Thyroid gland (tissue), 4 donors: ENCODE results near the gene RTCB. TPM values are rescaled to one million over a fixed set of nuclear protein-coding genes. Genes with fewer than 3 reads are reported as not detected.
A peak's percentile ranks its signal among the peaks of the same experiment; 100 is the strongest.

Experiments used
- DNase-seq, 2 donors: peaks; one replicate each; pipeline ENCODE4 v3.0.0-alpha.2; 2019
- H3K27ac ChIP-seq, 3 donors: fragments of 200-600 bp; sonication (generic); 1 replicate in 2 of 3; 2 replicates in 1 of 3; pipeline ENCODE4 v1.5.1; 2016 to 2019; ENCODE audit warnings: mild to moderate bottlenecking in 1 of 3, moderate library complexity in 1 of 3
- H3K27me3 ChIP-seq: fragments of 200-600 bp; sonication (generic); one replicate; pipeline ENCODE4 v1.5.1; 2019
- H3K36me3 ChIP-seq, 2 donors: fragments of 200-600 bp; sonication (generic); one replicate each; pipeline ENCODE4 v1.5.1; 2016 to 2019
- H3K4me1 ChIP-seq, 2 donors: fragments of 200-600 bp; sonication (generic); one replicate each; pipeline ENCODE4 v1.5.1; 2017 to 2019
- H3K4me3 ChIP-seq, 3 donors: fragments of 200-600 bp; sonication (generic); replicated peaks in 1 of 3; 1 replicate in 2 of 3; 2 replicates in 1 of 3; pipeline ENCODE4 v1.5.1; 2016; ENCODE audit warnings: mild to moderate bottlenecking in 1 of 3
- H3K9me3 ChIP-seq: fragments of 200-600 bp; sonication (generic); one replicate; pipeline ENCODE4 v1.5.1; 2017
- CTCF ChIP-seq, 6 experiments: fragments of 200-600 bp in 3 of 6; fragments of 450-650 bp in 3 of 6; sonication (generic) in 3 of 6; IDR thresholded peaks; one replicate each; pipeline ENCODE4 v1.5.1; 2016 to 2019; ENCODE audit warnings: antibody characterized with exemption in 6 of 6, mild to moderate bottlenecking in 2 of 6, inconsistent platforms in 1 of 6, moderate library complexity in 1 of 6
- POLR2A ChIP-seq, 2 donors: fragments of 450-650 bp; IDR thresholded peaks; one replicate each; pipeline ENCODE4 v1.6.1; 2017; ENCODE audit warnings: antibody characterized with exemption in 2 of 2, mild to moderate bottlenecking in 2 of 2, moderate library complexity in 1 of 2
- WGBS, 2 donors: methylation state at CpG; one replicate each; pipeline ENCODE4 v1.1.5; 2017; 5-methylcytosine and 5-hydroxymethylcytosine counted together
- intact Hi-C: fragments of 100-400 bp; cut with DNase I; formaldehyde crosslinking; loops from one replicate; pipeline ENCODE4 v1.15.1; 2023
- total RNA-seq, 4 donors: library from RNA; depleted of rRNA; stranded (reverse); fragments of >200 nt; gene quantifications; one replicate each; pipeline ENCODE4 v1.2.3, GENCODE V29; 2016

RTCB gene
- total RNA-seq, 4 donors from 2014 or later: 64.0 to 82.9 (median 77.7) TPM

- no peaks in the 10 kb centered on the region for H3K27me3 ChIP-seq
- H3K36me3 ChIP-seq: peaks cover 53 to 91% of the 10 kb centered on the region in 2 donors
- H3K9me3 ChIP-seq: no peaks in the 10 kb centered on the region
- WGBS, 2 donors: 72 to 84% methylated on average over 5 of the region's 5 CpGs
- DNase-seq: peak; percentile 70 to 81
- intact Hi-C loops: no loop called here
- peaks cover 6 to 16% of the 10 kb centered on the region in 2 donors for H3K4me1 ChIP-seq
- peak overlapping the region; percentile 24 to 43 (median 39) for H3K27ac ChIP-seq
- H3K4me3 ChIP-seq: no peak overlapping the region
- TF ChIP-seq CTCF (IDR thresholded peaks at IDR 0.05) (no peak), POLR2A (IDR thresholded peaks at IDR 0.05) (no peak)
Measured at GRCh38 chr22:32396746-32397145, 15.3 kb downstream of the RTCB start.

DNA sequence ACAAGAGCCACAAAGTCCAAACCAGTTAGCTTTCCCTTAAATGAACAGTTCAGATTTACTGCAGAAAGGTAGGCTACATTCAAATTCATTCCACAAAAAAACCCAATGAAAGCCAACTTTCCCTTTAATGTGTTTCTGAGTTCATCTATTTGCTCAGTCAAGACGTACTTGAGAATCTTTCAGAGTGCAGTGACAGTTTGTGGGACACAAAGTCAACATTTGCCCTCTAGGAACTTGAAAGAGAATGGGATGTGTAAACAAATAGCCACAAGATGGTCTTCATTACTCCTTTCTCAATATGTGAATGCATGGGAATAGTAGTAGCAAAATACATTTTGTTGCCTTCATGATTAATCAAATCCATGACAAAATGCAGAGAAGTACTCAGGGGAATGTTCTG is 15.8 kb downstream of the RTCB start:
- WGBS, 2 donors: 81 to 97% methylated on average over 1 of the region's 1 CpG
- Histone ChIP-seq H3K27ac (peak overlapping the region; percentile 13 to 39 (median 24)), H3K9me3 (no peaks in the 10 kb centered on the region), H3K27me3 (no peaks in the 10 kb centered on the region), H3K4me3 (no peak overlapping the region), H3K36me3 (peaks cover 53 to 90% of the 10 kb centered on the region in 2 donors), H3K4me1 (peaks cover 6 to 16% of the 10 kb centered on the region in 2 donors)
- intact Hi-C loops: no loop called here
- DNase-seq: no peak
- TF ChIP-seq CTCF (IDR thresholded peaks at IDR 0.05) (no peak), POLR2A (IDR thresholded peaks at IDR 0.05) (no peak)

GRCh38 chr22:32395107-32395506 is 16.9 kb downstream of the RTCB start:
- H3K36me3 ChIP-seq: peaks cover 42 to 85% of the 10 kb centered on the region in 2 donors
- H3K27me3 ChIP-seq: no peaks in the 10 kb centered on the region
- intact Hi-C loops: no loop called here
- no peak for DNase-seq
- TF ChIP-seq CTCF (IDR thresholded peaks at IDR 0.05) (no peak), POLR2A (IDR thresholded peaks at IDR 0.05) (no peak)
- peaks cover 6 to 16% of the 10 kb centered on the region in 2 donors for H3K4me1 ChIP-seq
- no peak overlapping the region for H3K27ac ChIP-seq
- 93% methylated on average over 5 of the region's 5 CpGs for WGBS, 2 donors
- no peaks in the 10 kb centered on the region for H3K9me3 ChIP-seq
- H3K4me3 ChIP-seq: no peak overlapping the region

- H3K36me3 ChIP-seq: peaks cover 42 to 57% of the 10 kb centered on the region in 2 donors
- DNase-seq: peak; percentile 23 to 35
- WGBS, 2 donors: 79 to 83% methylated on average over 4 of the region's 4 CpGs
- no peaks in the 10 kb centered on the region for H3K9me3 ChIP-seq
- no peaks in the 10 kb centered on the region for H3K27me3 ChIP-seq
- intact Hi-C loops: no loop called here
- H3K4me3 ChIP-seq: no peak overlapping the region
- H3K27ac ChIP-seq: no peak overlapping the region
- no peaks in the 10 kb centered on the region for H3K4me1 ChIP-seq
- TF ChIP-seq POLR2A (IDR thresholded peaks at IDR 0.05) (no peak), CTCF (IDR thresholded peaks at IDR 0.05) (peak in 3 of 6 experiments; percentile 18 to 36 (median 18))
Measured at GRCh38 chr22:32389685-32390084, 22.4 kb downstream of the RTCB start.

- WGBS, 2 donors: 100% methylated on average over 1 of the region's 1 CpG
- intact Hi-C loops: no loop called here
- Histone ChIP-seq H3K27ac (no peak overlapping the region), H3K36me3 (peaks cover 12 to 20% of the 10 kb centered on the region in 2 donors), H3K4me1 (no peaks in the 10 kb centered on the region), H3K9me3 (no peaks in the 10 kb centered on the region), H3K27me3 (no peaks in the 10 kb centered on the region), H3K4me3 (no peak overlapping the region)
- no peak for DNase-seq
- TF ChIP-seq POLR2A (IDR thresholded peaks at IDR 0.05) (no peak), CTCF (IDR thresholded peaks at IDR 0.05) (no peak)
Measured at GRCh38 chr22:32385681-32386080, 26.4 kb downstream of the RTCB start.
